ENCODE measurements around the gene DMRT3. TPM values are rescaled to one million over a fixed set of nuclear protein-coding genes. Genes with fewer than 3 reads are reported as not detected.

Gene DMRT3
- polyA plus RNA-seq, 3 donors, result not detected

DNA sequence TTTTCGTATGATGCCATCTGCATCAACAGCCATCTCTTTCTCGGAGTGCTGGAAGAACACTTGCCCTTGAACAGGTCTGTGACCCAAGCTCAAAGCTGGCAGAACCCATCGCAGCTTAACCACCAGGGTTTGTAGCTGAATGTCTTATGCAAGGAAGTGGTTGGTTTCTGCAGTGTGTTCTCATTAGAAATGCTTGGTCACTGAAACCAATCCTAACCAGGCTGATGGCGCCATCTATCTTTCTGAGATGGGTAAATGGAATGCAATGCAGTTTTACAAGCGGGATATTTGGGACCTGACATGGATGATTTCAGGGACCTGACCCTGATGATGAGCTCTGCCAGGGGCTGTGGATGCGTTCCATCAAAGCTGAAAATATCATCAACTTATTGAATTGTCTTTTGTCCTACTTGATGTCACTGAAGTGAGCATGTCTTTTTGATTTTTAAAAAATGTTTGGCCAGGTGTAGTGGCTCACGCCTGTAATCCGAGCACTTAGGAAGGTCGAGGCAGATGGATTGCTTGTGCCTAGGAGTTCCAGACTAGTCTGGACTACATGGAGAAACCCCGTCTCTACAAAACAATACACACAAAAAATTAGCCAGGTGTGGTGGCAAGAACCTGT, 28.7 kb downstream of the DMRT3 start:
- Mint-ChIP-seq H3K4me3 (peak overlapping the region in 1 of 2 donors; percentile 26), H3K27me3 (ENCODE audit: low read depth in 3 of 3) (peaks cover 0 to 10% (median 4%) of the 10 kb centered on the region in 3 donors), H3K9me3 (no peaks in the 10 kb centered on the region), H3K36me3 (no peaks in the 10 kb centered on the region), H3K27ac (peak overlapping the region in 1 of 7 donors; percentile 33), H3K4me1 (peaks cover 23% of the 10 kb centered on the region)
- peak; percentile 59 to 69 (median 68) for DNase-seq
- H3K4me2 ChIP-seq (replicated peaks; ENCODE audit: extremely low read depth, low read length, poor library complexity, severe bottlenecking), result no peak overlapping the region
- no peak overlapping the region for H3K27ac ChIP-seq (ENCODE audit: low read depth in 1 of 2, low read length in 2 of 2)
- peaks cover 28 to 35% of the 10 kb centered on the region in 2 donors for H3K4me1 ChIP-seq (ENCODE audit: control insufficient read depth in 1 of 2, insufficient read depth in 2 of 2, low read length in 2 of 2)
- no peaks in the 10 kb centered on the region for H3K36me3 ChIP-seq (replicated peaks in 1 of 2; ENCODE audit: control insufficient read depth in 1 of 2, insufficient read depth in 2 of 2, low read length in 2 of 2)
- H3K4me3 ChIP-seq (replicated peaks in 1 of 3; ENCODE audit: low read depth in 2 of 3, low read length in 3 of 3), result no peak overlapping the region
- no peaks in the 10 kb centered on the region for H3K27me3 ChIP-seq (ENCODE audit: control insufficient read depth in 2 of 2, insufficient read depth in 2 of 2, low read length in 2 of 2)
- H3K9ac ChIP-seq (ENCODE audit: insufficient read depth, low read length, poor library complexity, severe bottlenecking), result no peak overlapping the region
- peak overlapping the region; percentile 12 for H2AFZ ChIP-seq (ENCODE audit: insufficient read depth, low read depth, low read length, poor library complexity, severe bottlenecking)
- 48% methylated on average over 5 of the region's 10 CpGs for WGBS (ENCODE audit: insufficient coverage)
- H4K20me1 ChIP-seq (ENCODE audit: insufficient read depth, low read length), result no peaks in the 10 kb centered on the region
- TF ChIP-seq, protein P1, sequence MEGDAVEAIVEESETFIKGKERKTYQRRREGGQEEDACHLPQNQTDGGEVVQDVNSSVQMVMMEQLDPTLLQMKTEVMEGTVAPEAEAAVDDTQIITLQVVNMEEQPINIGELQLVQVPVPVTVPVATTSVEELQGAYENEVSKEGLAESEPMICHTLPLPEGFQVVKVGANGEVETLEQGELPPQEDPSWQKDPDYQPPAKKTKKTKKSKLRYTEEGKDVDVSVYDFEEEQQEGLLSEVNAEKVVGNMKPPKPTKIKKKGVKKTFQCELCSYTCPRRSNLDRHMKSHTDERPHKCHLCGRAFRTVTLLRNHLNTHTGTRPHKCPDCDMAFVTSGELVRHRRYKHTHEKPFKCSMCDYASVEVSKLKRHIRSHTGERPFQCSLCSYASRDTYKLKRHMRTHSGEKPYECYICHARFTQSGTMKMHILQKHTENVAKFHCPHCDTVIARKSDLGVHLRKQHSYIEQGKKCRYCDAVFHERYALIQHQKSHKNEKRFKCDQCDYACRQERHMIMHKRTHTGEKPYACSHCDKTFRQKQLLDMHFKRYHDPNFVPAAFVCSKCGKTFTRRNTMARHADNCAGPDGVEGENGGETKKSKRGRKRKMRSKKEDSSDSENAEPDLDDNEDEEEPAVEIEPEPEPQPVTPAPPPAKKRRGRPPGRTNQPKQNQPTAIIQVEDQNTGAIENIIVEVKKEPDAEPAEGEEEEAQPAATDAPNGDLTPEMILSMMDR (IDR thresholded peaks at IDR 0.05), result peak; percentile 72
- no peaks in the 10 kb centered on the region for H3K9me3 ChIP-seq (replicated peaks in 1 of 2; ENCODE audit: control insufficient read depth in 1 of 2, insufficient read depth in 1 of 2, low read length in 2 of 2)
- no peaks in the 10 kb centered on the region for H3K79me2 ChIP-seq (ENCODE audit: insufficient read depth, low read length)
- intact Hi-C loops (cut with micrococcal nuclease), result loop anchor here (5.0 to 10.0 kb wide), 3 partner anchors 390 to 530 kb away; no protein-coding TSS in a partner anchor

DNA sequence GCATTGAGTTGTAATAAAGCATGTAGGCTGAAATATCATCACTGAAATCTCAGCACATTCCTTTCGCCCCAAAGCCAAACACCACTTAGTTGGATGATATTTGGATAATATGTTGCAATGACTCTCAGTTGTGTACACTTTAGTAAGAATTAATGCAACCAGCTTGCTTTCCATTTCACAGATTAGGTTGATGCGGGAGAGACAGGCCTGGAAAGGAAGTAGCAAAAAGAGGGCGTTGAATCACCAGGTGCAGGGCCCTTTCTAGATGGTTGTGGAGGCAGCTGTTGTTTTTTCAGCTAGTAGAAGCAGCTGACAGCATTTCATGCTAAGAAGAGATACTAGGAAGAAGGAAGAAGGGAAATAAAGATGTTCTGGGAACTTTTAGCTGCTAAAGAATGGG, 30.9 kb downstream of the DMRT3 start:
- DNase-seq, result no peak
- peaks cover 19% of the 10 kb centered on the region for H3K4me1 Mint-ChIP-seq
- H3K4me3 Mint-ChIP-seq, result no peak overlapping the region
- Histone ChIP-seq H3K9ac (ENCODE audit: insufficient read depth, low read length, poor library complexity, severe bottlenecking) (no peak overlapping the region), H3K27ac (ENCODE audit: low read depth in 1 of 2, low read length in 2 of 2) (no peak overlapping the region), H4K20me1 (ENCODE audit: insufficient read depth, low read length) (no peaks in the 10 kb centered on the region), H3K36me3 (replicated peaks in 1 of 2; ENCODE audit: control insufficient read depth in 1 of 2, insufficient read depth in 2 of 2, low read length in 2 of 2) (no peaks in the 10 kb centered on the region), H3K4me1 (ENCODE audit: control insufficient read depth in 1 of 2, insufficient read depth in 2 of 2, low read length in 2 of 2) (peaks cover 33 to 41% of the 10 kb centered on the region in 2 donors), H3K4me2 (replicated peaks; ENCODE audit: extremely low read depth, low read length, poor library complexity, severe bottlenecking) (no peak overlapping the region), H3K9me3 (replicated peaks in 1 of 2; ENCODE audit: control insufficient read depth in 1 of 2, insufficient read depth in 1 of 2, low read length in 2 of 2) (no peaks in the 10 kb centered on the region), H3K4me3 (replicated peaks in 1 of 3; ENCODE audit: low read depth in 2 of 3, low read length in 3 of 3) (no peak overlapping the region), H3K79me2 (ENCODE audit: insufficient read depth, low read length) (no peaks in the 10 kb centered on the region), H2AFZ (ENCODE audit: insufficient read depth, low read depth, low read length, poor library complexity, severe bottlenecking) (no peak overlapping the region), H3K27me3 (ENCODE audit: control insufficient read depth in 2 of 2, insufficient read depth in 2 of 2, low read length in 2 of 2) (no peaks in the 10 kb centered on the region)
- peaks cover 0 to 8% (median 4%) of the 10 kb centered on the region in 3 donors for H3K27me3 Mint-ChIP-seq (ENCODE audit: low read depth in 3 of 3)
- peak overlapping the region in 1 of 7 donors; percentile 47 for H3K27ac Mint-ChIP-seq
- TF ChIP-seq, protein P1 (IDR thresholded peaks at IDR 0.05), result no peak
- intact Hi-C loops (cut with micrococcal nuclease), result loop anchor here (5.0 to 10.0 kb wide), 3 partner anchors 393 to 533 kb away; no protein-coding TSS in a partner anchor
- 89% methylated on average over 2 of the region's 3 CpGs for WGBS (ENCODE audit: insufficient coverage)
- no peaks in the 10 kb centered on the region for H3K9me3 Mint-ChIP-seq
- H3K36me3 Mint-ChIP-seq, result no peaks in the 10 kb centered on the region
